Spleen (tissue), 11 donors: ENCODE measurements around the gene LCK. TPM values are rescaled to one million over a fixed set of nuclear protein-coding genes. Genes with fewer than 3 reads are reported as not detected.
A peak's percentile ranks its signal among the peaks of the same experiment; 100 is the strongest.

ENCODE experiments used
- DNase-seq: peaks from one replicate; pipeline ENCODE4 v3.0.0-alpha.2; 2020
- H3K27ac ChIP-seq, 8 donors: fragments of 200-600 bp; sonication (generic) in 7 of 8; 1 replicate in 4 of 8; 2 replicates in 4 of 8; pipeline versions ENCODE4 v1.5.0 to v1.8.0; 2016 to 2021; ENCODE audit warnings: inconsistent platforms in 4 of 8, mild to moderate bottlenecking in 4 of 8, moderate library complexity in 1 of 8
- H3K27me3 ChIP-seq, 7 donors: fragments of 200-600 bp; sonication (generic) in 6 of 7; replicated peaks in 1 of 7; 1 replicate in 4 of 7; 2 replicates in 3 of 7; pipeline versions ENCODE4 v1.5.0 to v1.8.0; 2016 to 2021; ENCODE audit warnings: inconsistent platforms in 3 of 7, mild to moderate bottlenecking in 1 of 7
- H3K36me3 ChIP-seq, 6 donors: fragments of 200-600 bp; sonication (generic) in 5 of 6; 1 replicate in 4 of 6; 2 replicates in 2 of 6; pipeline versions ENCODE4 v1.5.0 to v1.8.0; 2016 to 2021; ENCODE audit warnings: inconsistent platforms in 2 of 6
- H3K4me1 ChIP-seq, 6 donors: fragments of 200-600 bp; sonication (generic) in 5 of 6; 1 replicate in 3 of 6; 2 replicates in 3 of 6; pipeline versions ENCODE4 v1.5.0 to v1.8.0; 2016 to 2021; ENCODE audit warnings: inconsistent platforms in 3 of 6
- H3K4me3 ChIP-seq, 8 donors: fragments of 200-600 bp; sonication (generic) in 7 of 8; 1 replicate in 4 of 8; 2 replicates in 4 of 8; pipeline versions ENCODE4 v1.5.0 to v1.8.0; 2016 to 2021; ENCODE audit warnings: inconsistent platforms in 4 of 8, mild to moderate bottlenecking in 4 of 8, moderate library complexity in 2 of 8
- H3K9me3 ChIP-seq, 8 donors: fragments of 200-600 bp; sonication (generic) in 7 of 8; 1 replicate in 4 of 8; 2 replicates in 4 of 8; pipeline versions ENCODE4 v1.5.0 to v1.8.0; 2016 to 2021; ENCODE audit warnings: inconsistent platforms in 4 of 8
- POLR2A ChIP-seq, 3 donors: fragments of 450-650 bp; IDR thresholded peaks; one replicate each; pipeline ENCODE4 v1.5.1; 2017; ENCODE audit warnings: antibody characterized with exemption in 3 of 3, mild to moderate bottlenecking in 1 of 3
- POLR2AphosphoS5 ChIP-seq, 3 donors: sonication (generic); formaldehyde crosslinking; IDR thresholded peaks; one replicate each; pipeline ENCODE4 v1.5.1; 2017; ENCODE audit warnings: antibody characterized with exemption in 3 of 3
- WGBS, 5 donors: extraction: QIAGEN DNeasy Blood & Tissue Kit in 3 of 5; methylation state at CpG; one replicate each; pipeline versions ENCODE4 v1.1.5 to v1.1.7; 2013 to 2018; 5-methylcytosine and 5-hydroxymethylcytosine counted together
- intact Hi-C: fragments of 100-400 bp; cut with DNase I; formaldehyde crosslinking; loops from one replicate; pipeline ENCODE4 v1.15.0; 2023; ENCODE audit warnings: low total_unique reads
- polyA plus RNA-seq, 3 donors: library from polyadenylated mRNA; stranded (reverse); fragments of 200-250 nt; gene quantifications; one replicate each; pipeline ENCODE4 v1.2.1, GENCODE V29; 2013
- total RNA-seq, 7 donors: library from RNA; depleted of rRNA in 3 of 7; stranded (reverse); fragments of >200 nt in 3 of 7; fragmentation: NEBNext Ultra II Directional in 4 of 7; extraction: Animal tissue kit (Norgen Biotek cat#: 25700) in 4 of 7; gene quantifications; one replicate each; pipeline versions ENCODE4 v1.1.0 to v1.2.1, GENCODE V29; 2016 to 2021
- TF ChIP-seq, protein P1 (sequence below), 11 experiments: fragments of 200-600 bp in 7 of 11; fragments of 450-650 bp in 4 of 11; sonication (generic) in 4 of 11; IDR thresholded peaks in 8 of 11; conservative IDR thresholded peaks in 3 of 11; 1 replicate in 7 of 11; 2 replicates in 4 of 11; pipeline versions ENCODE4 v1.4.0 to v1.8.0; 2016 to 2021; ENCODE audit warnings: antibody characterized with exemption in 11 of 11, inconsistent platforms in 4 of 11, mild to moderate bottlenecking in 1 of 11
- donor health status: healthy with polysubstance abuse.
- donor health status: DM: no; HTN: no; CAD: no; lungs with moderate emphysema.
- donor health status: DM: no; HTN: no; CAD: no.
- donor health status: Bipolar disorder and iron deficiency.
- donor health status: healthy.
- donor health status: DM: no; HTN: no; CAD: no.
- donor health status: DM: yes; HTN: yes; CAD: no.

Gene LCK
- total and polyA plus RNA-seq, 10 donors: 37.9 to 84.5 (median 53.1) TPM

DNA sequence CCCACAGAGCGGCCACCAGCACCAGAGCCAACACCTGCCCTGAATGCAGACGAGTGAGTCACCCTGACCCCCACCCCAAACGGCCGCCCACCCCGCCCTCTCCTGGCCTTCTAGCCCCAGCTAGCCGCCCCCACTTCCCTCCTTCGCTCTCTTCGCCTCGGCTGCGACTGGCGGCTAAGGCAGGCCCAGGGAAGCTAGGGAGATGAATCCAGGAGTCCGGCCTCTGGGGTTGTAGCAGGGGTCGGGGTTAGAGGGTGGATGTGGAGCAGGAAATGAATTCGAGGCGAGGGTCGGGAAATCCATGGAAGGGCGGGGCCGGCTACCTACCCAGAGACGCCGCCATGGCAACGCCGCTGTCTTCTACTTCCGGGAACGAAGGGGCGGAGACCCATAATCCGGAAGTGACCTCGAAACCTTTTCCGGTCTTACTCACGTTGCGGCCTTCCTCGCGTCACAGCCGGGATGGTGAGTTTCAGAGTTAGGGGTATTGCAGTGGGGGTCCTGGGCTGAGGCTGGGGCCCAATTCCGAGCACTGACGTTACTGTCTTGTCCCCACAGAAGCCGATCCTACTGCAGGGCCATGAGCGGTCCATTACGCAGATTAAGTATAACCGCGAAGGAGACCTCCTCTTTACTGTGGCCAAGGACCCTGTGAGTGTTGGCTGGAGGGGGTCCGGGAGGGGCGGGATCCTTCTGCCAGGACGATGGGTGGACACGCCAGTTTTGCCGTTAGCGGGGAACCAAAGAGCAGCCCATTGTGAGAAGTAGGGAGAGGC lies 28.9 kb upstream of the LCK start, which contains the start of the genes EIF3I and TMEM234:
Gene EIF3I (plus strand): TSS at position 428 of the 776 bp plus-strand sequence. CDS start 35 bp downstream, at position 463.
Gene TMEM234 (minus strand): TSS at position 374 of the 776 bp plus-strand sequence. CDS start 31 bp downstream, at position 343.
- peak within 1 kb of the TSS; percentile 64 to 91 (median 84) for H3K4me3 ChIP-seq
- no peaks in the 10 kb centered on the region for H3K27me3 ChIP-seq
- DNase-seq: peak; percentile 97
- peak within 1 kb of the TSS; percentile 63 to 97 (median 88) for H3K27ac ChIP-seq
- 0 to 1% (median 0%) methylated on average over 31 to 46 of the region's 46 CpGs for WGBS, 5 donors
- H3K36me3 ChIP-seq: peaks cover 0 to 67% (median 36%) of the 10 kb centered on the region in 6 donors
- TF ChIP-seq POLR2A (IDR thresholded peaks at IDR 0.05): peak in 2 of 3 donors; percentile 37 to 54
- peak; percentile 86 to 97 (median 91) for TF ChIP-seq POLR2AphosphoS5 (IDR thresholded peaks at IDR 0.05)
- TF ChIP-seq, protein P1, sequence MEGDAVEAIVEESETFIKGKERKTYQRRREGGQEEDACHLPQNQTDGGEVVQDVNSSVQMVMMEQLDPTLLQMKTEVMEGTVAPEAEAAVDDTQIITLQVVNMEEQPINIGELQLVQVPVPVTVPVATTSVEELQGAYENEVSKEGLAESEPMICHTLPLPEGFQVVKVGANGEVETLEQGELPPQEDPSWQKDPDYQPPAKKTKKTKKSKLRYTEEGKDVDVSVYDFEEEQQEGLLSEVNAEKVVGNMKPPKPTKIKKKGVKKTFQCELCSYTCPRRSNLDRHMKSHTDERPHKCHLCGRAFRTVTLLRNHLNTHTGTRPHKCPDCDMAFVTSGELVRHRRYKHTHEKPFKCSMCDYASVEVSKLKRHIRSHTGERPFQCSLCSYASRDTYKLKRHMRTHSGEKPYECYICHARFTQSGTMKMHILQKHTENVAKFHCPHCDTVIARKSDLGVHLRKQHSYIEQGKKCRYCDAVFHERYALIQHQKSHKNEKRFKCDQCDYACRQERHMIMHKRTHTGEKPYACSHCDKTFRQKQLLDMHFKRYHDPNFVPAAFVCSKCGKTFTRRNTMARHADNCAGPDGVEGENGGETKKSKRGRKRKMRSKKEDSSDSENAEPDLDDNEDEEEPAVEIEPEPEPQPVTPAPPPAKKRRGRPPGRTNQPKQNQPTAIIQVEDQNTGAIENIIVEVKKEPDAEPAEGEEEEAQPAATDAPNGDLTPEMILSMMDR (IDR thresholded peaks at IDR 0.05 in 8 of 11, conservative IDR thresholded peaks at IDR 0.05 in 3 of 11): no peak
- peaks cover 21 to 60% (median 39%) of the 10 kb centered on the region in 6 donors for H3K4me1 ChIP-seq
- intact Hi-C loops: no loop called here
- H3K9me3 ChIP-seq: no peaks in the 10 kb centered on the region

DNA sequence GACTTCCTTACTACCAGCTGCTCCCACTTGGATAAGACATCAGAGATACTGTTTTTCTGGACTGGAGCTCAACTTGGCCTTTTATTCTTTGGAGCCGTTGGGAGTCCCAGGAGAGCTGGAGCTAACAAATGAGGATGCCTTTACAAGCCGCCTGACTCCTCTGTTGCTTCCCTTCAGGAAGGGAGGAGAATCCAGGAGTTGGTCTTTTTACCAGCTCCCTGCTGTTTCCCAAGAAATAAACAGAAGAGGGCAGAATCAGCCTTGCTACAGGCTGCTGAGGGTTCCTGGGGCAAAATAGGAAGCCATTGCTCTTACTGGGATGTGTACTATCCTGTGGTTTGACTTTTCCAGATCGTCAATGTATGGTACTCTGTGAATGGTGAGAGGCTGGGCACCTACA lies 27.4 kb upstream of the LCK start:
- 69 to 98% (median 80%) methylated on average over 3 of the region's 3 CpGs for WGBS, 5 donors
- DNase-seq: no peak
- intact Hi-C loops: no loop called here
- Histone ChIP-seq H3K4me3 (peak overlapping the region in 3 of 8 donors; percentile 81 to 88 (median 82)), H3K36me3 (peaks cover 0 to 67% (median 44%) of the 10 kb centered on the region in 6 donors), H3K27ac (peak overlapping the region in 2 of 8 donors; percentile 30 to 94), H3K27me3 (no peaks in the 10 kb centered on the region), H3K9me3 (no peaks in the 10 kb centered on the region), H3K4me1 (peaks cover 21 to 60% (median 39%) of the 10 kb centered on the region in 6 donors)
- TF ChIP-seq, protein P1 (IDR thresholded peaks at IDR 0.05 in 8 of 11, conservative IDR thresholded peaks at IDR 0.05 in 3 of 11): no peak
- TF ChIP-seq POLR2A (IDR thresholded peaks at IDR 0.05) (no peak), POLR2AphosphoS5 (IDR thresholded peaks at IDR 0.05) (no peak)

DNA sequence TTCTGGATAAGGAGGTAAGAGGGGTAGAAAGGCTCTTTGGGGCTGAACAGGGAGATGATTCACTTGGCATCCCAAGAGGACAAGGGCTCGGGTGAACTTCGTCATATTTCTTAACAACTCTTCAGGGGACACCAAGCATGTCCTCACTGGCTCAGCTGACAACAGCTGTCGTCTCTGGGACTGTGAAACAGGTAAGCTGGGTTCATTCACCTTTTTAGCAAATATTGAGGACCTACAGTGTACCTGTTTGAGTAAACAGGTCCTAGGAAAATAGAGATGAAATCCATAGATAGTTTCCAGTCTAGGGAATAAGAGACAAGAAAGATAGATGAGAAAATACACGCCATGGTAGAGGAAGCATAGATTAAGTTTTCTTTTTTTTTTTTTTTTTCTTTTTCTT lies 26.8 kb upstream of the LCK start:
- no peak for DNase-seq
- WGBS, 5 donors: 90 to 98% (median 94%) methylated on average over 4 of the region's 4 CpGs
- no peak overlapping the region for H3K27ac ChIP-seq
- H3K4me1 ChIP-seq: peaks cover 21 to 60% (median 39%) of the 10 kb centered on the region in 6 donors
- H3K4me3 ChIP-seq: peak overlapping the region in 1 of 8 donors; percentile 88
- TF ChIP-seq, protein P1 (IDR thresholded peaks at IDR 0.05 in 8 of 11, conservative IDR thresholded peaks at IDR 0.05 in 3 of 11): no peak
- TF ChIP-seq POLR2AphosphoS5 (IDR thresholded peaks at IDR 0.05): no peak
- TF ChIP-seq POLR2A (IDR thresholded peaks at IDR 0.05): no peak
- H3K27me3 ChIP-seq: no peaks in the 10 kb centered on the region
- intact Hi-C loops: no loop called here
- H3K36me3 ChIP-seq: peaks cover 0 to 69% (median 50%) of the 10 kb centered on the region in 6 donors
- no peaks in the 10 kb centered on the region for H3K9me3 ChIP-seq

DNA sequence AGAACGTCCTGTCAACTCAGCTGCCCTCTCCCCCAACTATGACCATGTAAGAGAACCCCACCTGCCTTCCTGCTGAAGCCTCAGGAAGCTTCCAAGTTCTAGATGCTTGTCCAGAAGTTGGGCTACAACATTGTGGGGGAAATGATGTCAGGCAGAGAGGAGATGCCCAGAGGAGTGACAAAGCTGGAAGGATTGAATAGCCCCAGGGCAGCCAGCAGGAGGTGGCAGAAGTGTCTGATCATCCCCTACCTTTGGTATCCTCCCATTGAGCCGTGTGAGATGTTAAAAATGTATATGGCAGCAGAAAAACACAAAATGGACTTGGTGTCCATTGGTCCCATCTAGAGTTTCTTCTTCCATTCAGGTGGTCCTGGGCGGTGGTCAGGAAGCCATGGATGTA lies 22.3 kb upstream of the LCK start:
- H3K4me1 ChIP-seq: peaks cover under 1 to 27% (median 10%) of the 10 kb centered on the region in 6 donors
- DNase-seq: no peak
- H3K4me3 ChIP-seq: no peak overlapping the region
- H3K36me3 ChIP-seq: peaks cover 3 to 98% (median 84%) of the 10 kb centered on the region in 6 donors
- H3K9me3 ChIP-seq: no peaks in the 10 kb centered on the region
- WGBS, 5 donors: 84 to 93% (median 87%) methylated on average over 3 of the region's 3 CpGs
- TF ChIP-seq POLR2AphosphoS5 (IDR thresholded peaks at IDR 0.05) (no peak), POLR2A (IDR thresholded peaks at IDR 0.05) (no peak)
- TF ChIP-seq, protein P1 (IDR thresholded peaks at IDR 0.05 in 8 of 11, conservative IDR thresholded peaks at IDR 0.05 in 3 of 11): no peak
- no peaks in the 10 kb centered on the region for H3K27me3 ChIP-seq
- intact Hi-C loops: no loop called here
- no peak overlapping the region for H3K27ac ChIP-seq
